IMR-90 (cell line): ENCODE data around the gene EXOC4. TPM values are rescaled to one million over a fixed set of nuclear protein-coding genes. Genes with fewer than 3 reads are reported as not detected.

Experiments used
- ATAC-seq: fragments of 200-7000 bp; cut with Tn5 transposase; 2 replicates; pipeline ENCODE4 v1.9.1; 2020; ENCODE audit warnings: low read depth, mild to moderate bottlenecking, moderate library complexity
- BruUV-seq: library from RNA; stranded (reverse); fragments of 400-500 nt; replicated peaks from 2 replicates; lab custom pipeline; 2021; lab: Mats Ljungman, UMichigan
- CTCF ChIA-PET: fragments of 300-600 bp; formaldehyde crosslinking; extraction: SDS; loops from one replicate; lab custom pipeline; 2021; ENCODE audit warnings: antibody characterized with exemption; lab: Yijun Ruan, JAX
- POLR2A ChIA-PET: fragments of 300-600 bp; sonication (Branson Sonifier 250); formaldehyde crosslinking; loops from one replicate; lab custom pipeline; 2022; ENCODE audit warnings: antibody characterized with exemption; ENCODE audit not compliant: unreplicated experiment; lab: Charles Lee
- DNase-seq: peaks from one replicate; pipeline ENCODE4 v3.0.0; 2013
- H2AFZ ChIP-seq: replicated peaks from 2 replicates; pipeline ENCODE3; 2013; ENCODE audit warnings: low read length, mild to moderate bottlenecking; ENCODE audit not compliant: poor library complexity
- H2AK5ac ChIP-seq: 2 replicates; pipeline ENCODE4 v1.6.1; 2013; ENCODE audit warnings: low read depth, low read length, inconsistent platforms
- H2AK9ac ChIP-seq: replicated peaks from 2 replicates; pipeline ENCODE3; 2013; ENCODE audit warnings: mild to moderate bottlenecking, low read depth, low read length, moderate library complexity; ENCODE audit not compliant: poor library complexity
- H2BK120ac ChIP-seq: 2 replicates; pipeline ENCODE4 v1.6.1; 2013; ENCODE audit warnings: low read depth, low read length, inconsistent platforms
- H2BK15ac ChIP-seq: 3 replicates; pipeline ENCODE4 v1.6.1; 2013; ENCODE audit warnings: low read depth, low read length, inconsistent platforms
- H2BK20ac ChIP-seq: 2 replicates; pipeline ENCODE4 v1.6.1; 2013; ENCODE audit warnings: low read depth, mild to moderate bottlenecking, inconsistent platforms, low read length, moderate library complexity
- H2BK5ac ChIP-seq: 2 replicates; pipeline ENCODE4 v1.6.1; 2013; ENCODE audit warnings: mild to moderate bottlenecking, low read depth, low read length, inconsistent platforms; ENCODE audit not compliant: poor library complexity, severe bottlenecking
- H3K14ac ChIP-seq: replicated peaks from 2 replicates; pipeline ENCODE4 v1.6.1; 2013; ENCODE audit warnings: low read depth, low read length, inconsistent platforms
- H3K18ac ChIP-seq: 2 replicates; pipeline ENCODE4 v1.6.1; 2013; ENCODE audit warnings: low read depth, low read length, control low read depth
- H3K23ac ChIP-seq: 2 replicates; pipeline ENCODE4 v1.6.1; 2013; ENCODE audit warnings: low read depth, low read length, inconsistent platforms
- H3K27ac ChIP-seq: 2 replicates; pipeline ENCODE4 v1.5.1; 2013; ENCODE audit warnings: mild to moderate bottlenecking, control low read depth, low read length; ENCODE audit not compliant: insufficient read depth
- H3K27me3 ChIP-seq: 2 replicates; pipeline ENCODE4 v1.6.1; 2013; ENCODE audit warnings: low read length; ENCODE audit not compliant: control insufficient read depth, insufficient read depth
- H3K36me3 ChIP-seq: 2 replicates; pipeline ENCODE4 v1.6.1; 2013; ENCODE audit warnings: low read length, mixed read lengths; ENCODE audit not compliant: control insufficient read depth, insufficient read depth
- H3K4ac ChIP-seq: 2 replicates; pipeline ENCODE4 v1.6.1; 2013; ENCODE audit warnings: low read depth, low read length, inconsistent platforms
- H3K4me1 ChIP-seq: 2 replicates; pipeline ENCODE4 v1.6.1; 2013; ENCODE audit warnings: low read length, mixed read lengths; ENCODE audit not compliant: control insufficient read depth, insufficient read depth
- H3K4me2 ChIP-seq: 2 replicates; pipeline ENCODE4 v1.6.1; 2013; ENCODE audit warnings: low read depth, mild to moderate bottlenecking, control low read depth, low read length, moderate library complexity
- H3K4me3 ChIP-seq: 2 replicates; pipeline ENCODE4 v1.5.1; 2013; ENCODE audit warnings: low read depth, mild to moderate bottlenecking, control low read depth, low read length, moderate library complexity; ENCODE audit not compliant: insufficient read depth
- H3K56ac ChIP-seq: 2 replicates; pipeline ENCODE4 v1.6.1; 2013; ENCODE audit warnings: low read length, inconsistent platforms; ENCODE audit not compliant: insufficient read depth; ENCODE audit errors: extremely low read depth
- H3K79me1 ChIP-seq, 2 experiments: 2 replicates each; pipeline ENCODE4 v1.6.1; 2013; ENCODE audit warnings: low read length in 2 of 2, inconsistent platforms in 1 of 2, low read depth in 1 of 2
- H3K9ac ChIP-seq: 2 replicates; pipeline ENCODE4 v1.6.1; 2013; ENCODE audit warnings: low read depth, low read length, control low read depth
- H3K9me1 ChIP-seq: 2 replicates; pipeline ENCODE4 v1.6.1; 2013; ENCODE audit warnings: low read length, inconsistent platforms; ENCODE audit not compliant: insufficient read depth
- H3K9me3 ChIP-seq: 2 replicates; pipeline ENCODE4 v1.6.1; 2013; ENCODE audit warnings: low read length; ENCODE audit not compliant: control insufficient read depth, insufficient read depth
- H4K20me1 ChIP-seq: 2 replicates; pipeline ENCODE4 v1.6.1; 2013; ENCODE audit warnings: low read length, inconsistent platforms; ENCODE audit not compliant: insufficient read depth
- H4K5ac ChIP-seq: 2 replicates; pipeline ENCODE4 v1.6.1; 2013; ENCODE audit warnings: mild to moderate bottlenecking, low read depth, low read length, control low read depth
- H4K8ac ChIP-seq, 2 experiments: 2 replicates each; pipeline ENCODE4 v1.6.1; 2013; ENCODE audit warnings: low read depth in 2 of 2, low read length in 2 of 2, control low read depth in 1 of 2, inconsistent platforms in 1 of 2
- H4K91ac ChIP-seq: 2 replicates; pipeline ENCODE4 v1.6.1; 2013; ENCODE audit warnings: low read depth, low read length, inconsistent platforms; ENCODE audit not compliant: insufficient read depth
- BHLHE40 ChIP-seq: fragments of 150-350 bp; IDR thresholded peaks from 2 replicates; pipeline ENCODE4 v1.6.1; 2016; ENCODE audit warnings: mild to moderate bottlenecking, low read depth, low read length
- CEBPB ChIP-seq: IDR thresholded peaks from 2 replicates; pipeline ENCODE4 v1.6.1; 2012; ENCODE audit warnings: low read depth, low read length, improper control_type of control experiment
- CTCF ChIP-seq: conservative IDR thresholded peaks from 2 replicates; pipeline ENCODE4 v1.5.1; 2012; ENCODE audit warnings: mild to moderate bottlenecking, low read depth, low read length, improper control_type of control experiment
- MAFK ChIP-seq: IDR thresholded peaks from 2 replicates; pipeline ENCODE4 v1.6.1; 2012; ENCODE audit warnings: low read depth, low read length, improper control_type of control experiment
- NFE2L2 ChIP-seq: fragments of 150-350 bp; IDR thresholded peaks from 2 replicates; pipeline ENCODE4 v1.6.1; 2016; ENCODE audit warnings: low read depth, mild to moderate bottlenecking, low read length
- RAD21 ChIP-seq: IDR thresholded peaks from 2 replicates; pipeline ENCODE4 v1.6.1; 2012; ENCODE audit warnings: low read length, improper control_type of control experiment
- RCOR1 ChIP-seq: IDR thresholded peaks from 2 replicates; pipeline ENCODE4 v1.6.1; 2012; ENCODE audit warnings: mild to moderate bottlenecking, low read length, improper control_type of control experiment; ENCODE audit not compliant: insufficient replicate concordance
- RFX5 ChIP-seq: IDR thresholded peaks from 2 replicates; pipeline ENCODE4 v1.8.0; 2012; ENCODE audit warnings: low read depth, mild to moderate bottlenecking, low read length, moderate library complexity
- SMC3 ChIP-seq: fragments of 150-350 bp; IDR thresholded peaks from 2 replicates; pipeline ENCODE4 v1.6.1; 2016; ENCODE audit warnings: low read depth, mild to moderate bottlenecking, antibody characterized with exemption, low read length, moderate library complexity
- WGBS, 2 experiments: methylation state at CpG; one replicate each; pipeline versions ENCODE4 v1.1.5 to v1.1.7; 2013; ENCODE audit warnings: missing lambda C conversion rate in 2 of 2; ENCODE audit not compliant: insufficient read length in 1 of 2; ENCODE audit errors: extremely low coverage in 2 of 2; 5-methylcytosine and 5-hydroxymethylcytosine counted together
- dilution Hi-C: fragments of 300-500 bp; cut with HindIII; formaldehyde crosslinking; loops from one replicate; pipeline ENCODE4 v1.14.3; 2018; ENCODE audit warnings: low sequenced_read_pairs; ENCODE audit not compliant: unreplicated experiment
- in situ Hi-C: fragments of 300-500 bp; cut with MboI; formaldehyde crosslinking; loops from 3 replicates; pipeline ENCODE4 v1.14.3; 2019; ENCODE audit warnings: low sequenced_read_pairs, inconsistent platforms, mixed read lengths
- intact Hi-C: fragments of 100-400 bp; cut with micrococcal nuclease; formaldehyde crosslinking; loops from 2 replicates; pipeline ENCODE4 v1.10.0; 2022
- polyA plus RNA-seq, 3 experiments: library from polyadenylated mRNA; depleted of rRNA; stranded (reverse); fragments of >200 nt; gene quantifications; 2 replicates each; pipeline ENCODE4 v1.2.3, GENCODE V29; 2012; ENCODE audit warnings: low replicate concordance in 1 of 3
- total RNA-seq: library from RNA; depleted of rRNA; stranded (reverse); fragments of >200 nt; gene quantifications from 2 replicates; pipeline ENCODE4 v1.2.3, GENCODE V29; 2012

The EXOC4 gene
- total and polyA plus RNA-seq, 2 of the 4 experiments (the other 2 are of a cell fraction) = 25.4 to 94.6 TPM

- dilution Hi-C loops = no loop called here
- WGBS, 2 experiments = no CpG with 5 or more reads among the region's 1 CpG
- POLR2A ChIA-PET = no interaction called here
These were observed 250.1 kb downstream of the EXOC4 start for GRCh38 chr7:133502972-133503371.

More at GRCh38 chr7:133502972-133503371, 250.1 kb downstream of the EXOC4 start:
- intact Hi-C loops (no loop called here), in situ Hi-C loops (no loop called here)
- Histone ChIP-seq H3K27ac (no peak overlapping the region), H3K36me3 (no peaks in the 10 kb centered on the region), H3K9me1 (no peaks in the 10 kb centered on the region), H4K5ac (no peak overlapping the region), H4K20me1 (no peaks in the 10 kb centered on the region), H2BK15ac (no peak overlapping the region), H2BK120ac (no peak overlapping the region), H4K91ac (no peak overlapping the region), H3K79me1 (no peaks in the 10 kb centered on the region; a peak in 2 of 4 replicates), H3K4me2 (no peak overlapping the region), H3K9ac (no peak overlapping the region), H2AK9ac (no peak overlapping the region), H2AFZ (no peak overlapping the region), H3K23ac (no peak overlapping the region), H3K18ac (no peak overlapping the region), H4K8ac (no peak overlapping the region), H2BK5ac (no peak overlapping the region), H3K56ac (no peak overlapping the region), H3K4ac (no peak overlapping the region), H3K9me3 (no peaks in the 10 kb centered on the region), H2BK20ac (no peak overlapping the region), H3K27me3 (no peaks in the 10 kb centered on the region), H3K4me1 (peaks cover 2% of the 10 kb centered on the region; the same call in 1 of the 2 replicates), H2AK5ac (no peak overlapping the region), H3K4me3 (no peak overlapping the region), H3K14ac (no peak overlapping the region)
- BruUV-seq = no TSS peak
- TF ChIP-seq BHLHE40 (no peak), RAD21 (no peak), CTCF (no peak), RCOR1 (no peak), CEBPB (no peak), MAFK (no peak), SMC3 (no peak), NFE2L2 (no peak), RFX5 (no peak)
- CTCF ChIA-PET = no interaction called here
- no peak for ATAC-seq
- no peak for DNase-seq
